HL-60 (cell line): ENCODE results near the gene STXBP4.

Experiments used
- SPI1 ChIP-seq: IDR thresholded peaks from 2 replicates; pipeline ENCODE4 v1.6.1; 2012; ENCODE audit warnings: low read depth, mild to moderate bottlenecking, borderline replicate concordance
- TF ChIP-seq, protein P1 (sequence below): IDR thresholded peaks from 2 replicates; pipeline ENCODE4 v1.6.1; 2012; ENCODE audit warnings: low read depth; ENCODE audit not compliant: insufficient replicate concordance
- TF ChIP-seq, protein P2 (sequence below): IDR thresholded peaks from one replicate; pipeline ENCODE4 v1.5.1; 2011; ENCODE audit warnings: low read length, control low read depth, inconsistent platforms; ENCODE audit not compliant: insufficient read depth

DNA sequence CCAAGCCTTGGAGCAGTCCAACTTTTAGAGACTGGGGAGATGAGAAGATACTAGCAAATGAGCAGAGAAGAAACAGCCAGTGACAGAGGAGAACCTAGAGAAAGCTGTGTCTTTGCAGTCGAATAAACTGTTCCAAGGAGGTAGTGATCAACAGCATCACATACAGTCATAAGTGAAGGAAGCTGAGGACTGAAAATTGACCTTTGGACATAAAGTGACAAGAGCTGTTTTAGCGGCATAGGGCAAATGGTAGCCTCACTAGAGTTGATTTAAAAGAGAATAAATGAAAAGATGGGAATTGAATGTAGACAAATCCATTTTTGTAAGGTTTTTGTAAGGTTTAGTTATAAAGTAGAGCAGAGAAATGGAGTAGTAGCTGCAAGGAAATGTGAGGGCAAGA lies 165.0 kb downstream of the STXBP4 start:
- TF ChIP-seq, protein P1, sequence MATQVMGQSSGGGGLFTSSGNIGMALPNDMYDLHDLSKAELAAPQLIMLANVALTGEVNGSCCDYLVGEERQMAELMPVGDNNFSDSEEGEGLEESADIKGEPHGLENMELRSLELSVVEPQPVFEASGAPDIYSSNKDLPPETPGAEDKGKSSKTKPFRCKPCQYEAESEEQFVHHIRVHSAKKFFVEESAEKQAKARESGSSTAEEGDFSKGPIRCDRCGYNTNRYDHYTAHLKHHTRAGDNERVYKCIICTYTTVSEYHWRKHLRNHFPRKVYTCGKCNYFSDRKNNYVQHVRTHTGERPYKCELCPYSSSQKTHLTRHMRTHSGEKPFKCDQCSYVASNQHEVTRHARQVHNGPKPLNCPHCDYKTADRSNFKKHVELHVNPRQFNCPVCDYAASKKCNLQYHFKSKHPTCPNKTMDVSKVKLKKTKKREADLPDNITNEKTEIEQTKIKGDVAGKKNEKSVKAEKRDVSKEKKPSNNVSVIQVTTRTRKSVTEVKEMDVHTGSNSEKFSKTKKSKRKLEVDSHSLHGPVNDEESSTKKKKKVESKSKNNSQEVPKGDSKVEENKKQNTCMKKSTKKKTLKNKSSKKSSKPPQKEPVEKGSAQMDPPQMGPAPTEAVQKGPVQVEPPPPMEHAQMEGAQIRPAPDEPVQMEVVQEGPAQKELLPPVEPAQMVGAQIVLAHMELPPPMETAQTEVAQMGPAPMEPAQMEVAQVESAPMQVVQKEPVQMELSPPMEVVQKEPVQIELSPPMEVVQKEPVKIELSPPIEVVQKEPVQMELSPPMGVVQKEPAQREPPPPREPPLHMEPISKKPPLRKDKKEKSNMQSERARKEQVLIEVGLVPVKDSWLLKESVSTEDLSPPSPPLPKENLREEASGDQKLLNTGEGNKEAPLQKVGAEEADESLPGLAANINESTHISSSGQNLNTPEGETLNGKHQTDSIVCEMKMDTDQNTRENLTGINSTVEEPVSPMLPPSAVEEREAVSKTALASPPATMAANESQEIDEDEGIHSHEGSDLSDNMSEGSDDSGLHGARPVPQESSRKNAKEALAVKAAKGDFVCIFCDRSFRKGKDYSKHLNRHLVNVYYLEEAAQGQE: no peak
- TF ChIP-seq, protein P2, sequence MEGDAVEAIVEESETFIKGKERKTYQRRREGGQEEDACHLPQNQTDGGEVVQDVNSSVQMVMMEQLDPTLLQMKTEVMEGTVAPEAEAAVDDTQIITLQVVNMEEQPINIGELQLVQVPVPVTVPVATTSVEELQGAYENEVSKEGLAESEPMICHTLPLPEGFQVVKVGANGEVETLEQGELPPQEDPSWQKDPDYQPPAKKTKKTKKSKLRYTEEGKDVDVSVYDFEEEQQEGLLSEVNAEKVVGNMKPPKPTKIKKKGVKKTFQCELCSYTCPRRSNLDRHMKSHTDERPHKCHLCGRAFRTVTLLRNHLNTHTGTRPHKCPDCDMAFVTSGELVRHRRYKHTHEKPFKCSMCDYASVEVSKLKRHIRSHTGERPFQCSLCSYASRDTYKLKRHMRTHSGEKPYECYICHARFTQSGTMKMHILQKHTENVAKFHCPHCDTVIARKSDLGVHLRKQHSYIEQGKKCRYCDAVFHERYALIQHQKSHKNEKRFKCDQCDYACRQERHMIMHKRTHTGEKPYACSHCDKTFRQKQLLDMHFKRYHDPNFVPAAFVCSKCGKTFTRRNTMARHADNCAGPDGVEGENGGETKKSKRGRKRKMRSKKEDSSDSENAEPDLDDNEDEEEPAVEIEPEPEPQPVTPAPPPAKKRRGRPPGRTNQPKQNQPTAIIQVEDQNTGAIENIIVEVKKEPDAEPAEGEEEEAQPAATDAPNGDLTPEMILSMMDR: no peak
- no peak for TF ChIP-seq SPI1
